NCI-H82 treated with DMSO at 0.1 percent for 48 hours (cell line): ENCODE data around the gene PAX5.

ENCODE experiments used
- DNase-seq: peaks from one replicate; lab custom pipeline; 2025; ENCODE audit not compliant: unreplicated experiment; lab: John Stamatoyannopoulos, UW

PAX5 gene

DNA sequence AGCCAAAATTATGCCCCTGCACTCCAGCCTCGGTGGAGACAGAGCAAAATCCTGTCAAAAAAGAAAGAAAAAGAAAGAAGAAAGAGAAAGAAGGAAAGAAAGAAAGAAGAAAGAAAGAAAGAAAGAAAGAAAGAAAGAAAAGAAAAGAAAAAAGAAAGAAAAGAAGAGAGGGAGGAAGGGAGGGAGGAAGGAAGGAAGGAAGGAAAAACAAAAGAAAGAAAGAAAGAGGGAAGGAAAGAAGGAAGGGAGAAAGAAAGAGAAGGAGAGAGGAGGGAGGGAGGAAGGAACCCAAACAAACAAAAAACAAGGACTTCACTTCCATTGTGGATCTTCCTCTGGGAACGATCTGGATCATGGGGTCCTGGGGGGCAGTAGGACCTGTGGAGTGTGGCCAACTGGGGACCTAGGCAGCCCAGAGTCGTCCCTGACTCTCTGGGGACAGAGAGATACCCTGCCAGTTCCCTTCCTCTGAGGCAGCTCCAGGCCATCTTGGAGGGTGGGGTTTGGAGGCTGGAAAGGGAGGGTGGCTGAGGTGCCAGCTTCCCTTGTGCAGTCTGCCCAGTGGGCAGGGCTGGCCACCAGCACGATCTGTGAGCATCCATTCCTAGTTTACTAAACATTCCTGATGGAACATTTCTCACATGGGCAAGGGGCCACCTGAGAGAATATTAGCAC is 216.8 kb downstream of the PAX5 start:
- no peak for DNase-seq

DNA sequence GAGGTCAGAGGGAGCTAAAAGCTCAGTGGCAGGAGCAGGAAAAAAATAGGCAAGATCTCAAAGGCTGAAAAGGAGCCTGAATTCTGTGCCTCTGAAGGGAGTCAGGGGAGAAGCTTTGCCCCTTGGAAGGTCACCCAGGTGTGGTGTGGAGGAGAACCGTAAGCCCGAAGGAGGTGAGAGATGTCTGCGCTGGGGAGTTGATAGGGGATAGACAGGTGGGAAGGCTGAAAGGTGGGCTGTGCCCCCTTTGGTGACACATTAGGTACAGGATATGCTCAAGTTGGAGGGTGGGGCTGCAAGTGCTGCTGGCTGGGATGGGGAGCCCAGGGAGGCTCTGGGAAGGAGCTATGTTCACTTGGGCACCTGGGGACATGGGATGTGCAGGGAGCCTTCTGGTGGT is 217.7 kb downstream of the PAX5 start:
- DNase-seq = no peak

DNA sequence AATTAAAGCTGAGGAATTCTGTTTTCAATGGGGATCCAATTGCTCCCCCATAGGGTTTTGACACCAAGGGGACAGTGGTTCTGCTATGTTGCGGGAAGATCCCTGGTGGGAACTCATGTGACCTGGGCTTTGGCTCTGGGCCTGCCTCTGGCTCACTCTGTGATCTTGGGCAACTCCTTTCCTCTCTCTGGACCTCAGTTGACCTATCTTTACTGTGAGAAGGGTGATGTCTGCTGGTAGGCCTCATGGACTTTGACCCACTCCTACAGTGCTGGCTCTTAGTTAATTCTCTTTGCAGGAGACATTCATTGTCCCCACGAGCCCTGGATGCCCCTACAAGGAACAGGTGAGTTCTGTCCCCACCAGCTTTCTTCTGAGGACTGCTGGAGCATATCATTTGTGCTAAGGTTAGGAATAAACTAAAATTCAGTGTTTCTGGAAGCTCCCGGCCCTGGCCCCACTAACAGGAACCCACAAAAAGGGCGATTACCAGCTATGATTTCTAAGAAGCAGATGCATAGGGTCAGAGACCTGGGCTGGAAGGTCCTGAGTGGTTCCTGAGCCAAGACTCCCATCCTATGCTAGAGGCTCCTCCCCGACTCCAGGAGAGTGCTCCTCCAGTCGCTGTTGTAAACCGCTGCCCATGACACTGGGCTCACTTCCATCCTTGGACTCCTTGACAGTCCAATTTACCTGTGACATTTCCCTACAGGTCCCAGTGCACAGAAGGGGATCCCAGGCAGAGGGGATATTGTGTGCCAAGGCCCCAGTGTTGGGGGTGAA is 218.3 kb downstream of the PAX5 start:
- DNase-seq = no peak

DNA sequence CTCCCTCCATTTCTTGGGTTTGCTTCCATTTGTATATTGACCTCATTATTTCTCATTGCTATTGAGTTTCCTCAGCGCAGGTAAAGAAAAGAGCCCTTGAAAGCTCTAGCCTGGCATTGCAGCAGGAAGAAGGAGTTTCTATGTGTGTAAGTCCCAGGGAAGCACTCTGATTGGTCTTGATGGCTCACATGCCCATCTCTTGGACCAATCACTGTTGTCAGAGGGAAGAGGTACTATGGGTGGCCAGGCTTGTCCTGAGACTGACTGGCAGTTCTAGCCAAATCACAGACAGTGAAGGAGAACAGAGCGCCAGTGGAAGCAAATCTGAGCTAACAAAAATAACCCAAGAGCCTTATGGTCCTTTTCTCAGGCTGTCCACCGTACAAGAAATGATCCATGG is 219.0 kb downstream of the PAX5 start:
- DNase-seq = no peak

DNA sequence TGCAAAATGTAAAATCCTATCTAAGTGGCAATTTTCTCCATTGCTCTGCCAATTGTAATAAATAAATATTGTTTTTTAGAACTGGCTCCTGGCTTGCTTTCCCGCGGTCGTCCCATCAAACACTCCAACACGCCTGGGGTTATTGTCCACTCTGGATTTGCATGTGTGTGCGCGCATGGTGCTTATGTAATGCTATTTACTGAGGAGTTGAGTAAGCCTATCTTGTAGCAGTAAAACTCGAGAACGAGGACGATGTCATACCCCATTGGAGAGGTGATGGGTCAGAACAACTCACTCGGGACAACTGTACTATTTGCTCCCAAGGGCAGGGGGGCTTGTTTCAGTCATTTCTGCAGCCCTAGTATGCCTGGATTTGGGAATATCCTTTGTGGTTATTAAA is 220.9 kb downstream of the PAX5 start:
- no peak for DNase-seq

GRCh38 chr9:36812556-36812955 is 221.5 kb downstream of the PAX5 start:
- no peak for DNase-seq

DNA sequence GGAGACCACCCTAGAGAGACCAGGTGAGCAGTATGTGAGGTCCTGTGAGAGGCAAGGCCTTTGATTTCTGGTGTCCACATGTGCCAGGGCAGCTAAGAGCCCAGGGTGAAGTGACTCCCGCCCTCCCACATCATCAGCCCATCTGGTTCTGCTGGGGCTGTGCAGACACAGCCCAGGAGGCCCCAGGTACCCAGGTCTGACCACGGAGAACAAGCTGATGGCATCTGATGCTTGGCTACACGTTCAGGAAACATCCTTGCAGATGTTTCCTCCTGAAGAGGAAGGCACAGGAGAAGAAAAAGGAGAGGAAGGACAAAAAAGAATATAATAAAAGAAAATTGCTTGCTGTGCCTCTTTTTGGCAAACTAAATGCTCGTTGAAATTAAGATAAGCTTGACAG is 225.8 kb downstream of the PAX5 start:
- DNase-seq = no peak

GRCh38 chr9:36803961-36804360 is 230.1 kb downstream of the PAX5 start:
- no peak for DNase-seq

DNA sequence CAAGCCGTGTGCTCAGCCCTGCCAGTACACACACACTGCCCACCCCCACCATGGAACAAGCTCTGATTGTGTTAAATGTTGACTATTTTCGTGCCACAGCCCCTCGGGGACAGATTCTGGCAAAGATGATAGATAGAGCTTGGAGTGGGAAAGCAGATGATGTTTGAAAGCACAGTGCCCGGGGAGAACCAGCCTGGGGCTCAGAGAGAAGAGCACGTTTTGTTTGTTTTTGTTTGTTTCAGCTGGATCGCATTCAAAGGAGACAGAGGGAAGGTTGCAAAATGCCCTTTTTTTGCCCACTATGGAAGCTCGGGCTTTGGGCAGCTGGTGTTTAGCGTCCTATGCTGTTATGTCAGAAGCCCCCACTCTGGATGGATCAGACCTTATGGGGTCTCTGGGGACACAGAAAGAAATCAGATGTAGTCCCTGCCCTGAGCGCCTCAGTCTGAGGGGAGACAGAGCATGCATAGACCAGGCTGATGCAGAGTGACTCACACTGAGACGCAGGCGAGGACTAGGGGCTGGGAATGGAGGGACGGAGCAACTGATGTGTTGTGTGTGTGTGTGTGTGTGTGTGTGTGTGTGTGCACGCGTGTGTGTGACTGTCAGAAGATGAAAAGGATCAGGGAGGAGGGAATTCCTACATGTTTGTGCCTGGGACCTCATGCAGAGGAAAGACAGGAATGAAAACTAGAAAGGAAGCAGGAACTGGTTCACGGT is 231.7 kb downstream of the PAX5 start:
- no peak for DNase-seq

DNA sequence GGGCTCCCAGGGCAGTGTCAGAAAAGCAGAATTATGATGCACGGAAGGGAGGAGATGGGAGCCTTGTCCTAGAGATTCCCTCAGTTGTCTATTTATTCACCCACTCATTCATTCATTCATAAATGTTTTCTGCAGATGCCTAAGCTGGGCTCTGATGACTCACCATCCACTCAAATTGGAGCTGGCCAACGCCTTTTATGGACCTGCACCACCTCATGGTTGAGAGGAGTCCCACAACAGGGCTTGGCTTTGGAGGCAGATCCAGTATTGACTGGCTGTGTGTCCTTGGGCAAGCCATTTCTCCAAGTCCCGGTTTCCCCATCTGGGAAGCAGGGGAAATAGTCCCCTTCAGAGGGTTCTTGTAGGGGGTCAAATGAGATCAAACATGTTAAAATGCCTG is 233.6 kb downstream of the PAX5 start:
- no peak for DNase-seq

GRCh38 chr9:36798350-36799065 is 235.6 kb downstream of the PAX5 start:
- DNase-seq = no peak

GRCh38 chr9:36797471-36798220 is 236.4 kb downstream of the PAX5 start:
- no peak for DNase-seq

DNA sequence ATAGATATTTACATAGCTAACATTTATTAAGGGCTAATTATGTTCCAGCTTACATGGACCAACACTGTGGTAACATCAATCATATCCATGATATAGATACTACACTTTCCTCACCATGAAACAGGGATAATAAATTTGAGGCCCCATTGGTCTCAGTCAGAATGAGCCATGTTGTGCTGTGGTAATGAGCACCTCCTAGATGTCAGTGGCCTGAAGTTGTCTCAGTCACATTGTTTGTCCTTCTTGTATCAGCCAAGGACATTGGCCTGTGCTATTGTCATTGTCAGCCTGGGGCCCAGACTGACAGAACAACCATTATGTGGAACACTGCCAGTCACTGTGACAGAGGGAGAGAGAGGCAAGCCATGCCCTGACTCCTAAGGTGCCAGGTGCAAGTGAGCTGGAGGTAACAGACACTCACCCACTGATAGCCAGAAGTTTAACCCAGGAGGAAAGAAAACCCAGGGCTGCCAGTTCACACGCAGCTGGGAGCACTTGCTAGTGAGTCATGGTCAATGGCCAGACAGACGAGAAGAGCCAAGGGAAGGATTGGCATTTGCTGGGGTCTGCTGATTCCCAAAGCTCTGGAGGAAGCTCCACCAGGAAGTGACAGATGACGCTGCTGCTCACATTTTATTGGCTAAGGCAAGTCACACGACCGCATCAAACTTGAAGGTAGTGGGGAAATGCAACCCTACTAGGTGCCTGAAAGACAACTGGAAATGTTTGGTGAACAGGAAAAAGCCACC is 237.2 kb downstream of the PAX5 start:
- DNase-seq = no peak

DNA sequence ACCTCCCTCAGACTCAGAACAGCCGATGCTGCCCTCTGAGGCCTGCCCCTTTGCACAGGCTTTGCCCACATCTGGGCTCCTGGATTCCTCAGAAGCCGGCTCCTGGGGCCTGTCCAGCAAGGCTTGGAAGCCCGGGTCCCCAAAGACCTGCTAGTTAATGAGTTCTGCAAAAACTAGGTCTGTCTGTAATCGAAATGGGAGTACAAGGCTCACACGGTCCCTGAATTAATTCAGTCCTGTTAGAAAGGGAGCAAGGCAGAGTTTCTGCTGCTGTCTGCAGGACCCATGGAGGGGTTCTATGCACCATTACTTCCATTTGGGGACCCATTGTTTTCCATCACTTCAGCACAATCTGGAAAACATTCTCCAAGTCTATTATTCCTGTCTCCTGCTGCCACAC is 239.6 kb downstream of the PAX5 start:
- no peak for DNase-seq

DNA sequence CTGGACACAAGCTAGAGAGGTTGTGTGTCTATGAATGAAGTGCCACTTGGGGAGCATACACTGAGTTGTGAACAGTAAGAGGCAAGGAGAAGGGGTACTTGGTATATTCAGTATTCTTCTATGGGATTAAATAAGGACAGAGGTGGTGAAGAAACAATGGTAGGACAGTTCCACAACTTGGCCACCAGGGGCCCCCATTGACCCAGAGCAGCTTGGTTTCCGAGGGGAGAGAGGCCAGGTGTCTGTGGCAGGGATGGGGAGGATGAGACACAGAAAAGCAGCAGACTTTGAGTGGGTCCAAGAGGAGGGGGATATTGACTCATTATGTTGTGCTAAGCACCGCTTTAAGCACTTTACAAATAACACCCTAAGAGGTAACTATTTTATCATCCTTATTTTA is 240.8 kb downstream of the PAX5 start:
- no peak for DNase-seq

GRCh38 chr9:36791222-36791950 is 242.7 kb downstream of the PAX5 start:
- DNase-seq = peak; percentile 14

GRCh38 chr9:36789886-36790285 is 244.2 kb downstream of the PAX5 start:
- no peak for DNase-seq

DNA sequence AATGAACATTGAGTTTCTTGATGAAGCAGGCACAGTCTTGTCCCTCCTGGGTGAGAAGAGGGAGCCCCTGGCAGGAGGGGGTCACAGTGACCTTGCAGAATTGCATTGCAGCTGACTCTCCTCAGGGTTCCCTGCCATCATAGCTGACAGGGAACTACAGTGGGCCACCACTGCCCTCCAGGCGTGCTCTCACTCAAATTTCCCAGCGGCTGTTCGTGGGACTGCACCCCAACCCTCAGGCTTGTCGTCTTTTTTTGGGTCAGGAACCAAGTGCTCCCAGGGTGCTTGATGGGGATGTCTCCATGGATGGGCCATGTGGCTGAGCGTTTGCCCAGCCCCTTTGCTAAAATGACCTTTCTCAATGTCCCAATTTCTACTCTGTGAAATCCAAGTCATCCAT is 245.5 kb downstream of the PAX5 start:
- no peak for DNase-seq

DNA sequence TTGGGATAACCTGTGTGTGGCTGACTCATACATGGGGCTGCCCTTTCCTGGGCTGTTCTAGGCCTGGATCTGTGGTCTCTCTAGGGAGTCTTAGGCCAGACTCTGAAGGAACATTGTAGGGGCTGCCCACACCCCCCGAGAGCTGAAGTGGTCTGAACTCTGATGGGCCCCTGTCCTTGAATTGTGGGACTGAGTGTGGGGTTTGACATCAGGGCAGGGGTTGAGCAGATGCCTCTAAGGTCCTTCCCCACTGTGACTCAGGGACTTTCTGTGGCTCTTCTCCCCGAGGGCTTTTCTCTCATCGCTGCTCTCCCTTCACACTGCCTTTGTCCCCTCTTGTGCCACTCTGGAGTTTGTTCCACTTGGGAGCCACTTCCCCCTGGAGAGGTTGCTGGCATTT is 246.4 kb downstream of the PAX5 start:
- DNase-seq = no peak
